H1 (cell line): ENCODE results near the gene FBXO5. TPM values are rescaled to one million over a fixed set of nuclear protein-coding genes. Genes with fewer than 3 reads are reported as not detected.

ENCODE experiments used
- CTCF ChIA-PET: fragments of 300-600 bp; sonication (Branson Sonifier 250); formaldehyde crosslinking; loops from one replicate; lab custom pipeline; 2021; ENCODE audit not compliant: partially characterized antibody; lab: Charles Lee
- POLR2A ChIA-PET: fragments of 300-600 bp; sonication (Branson Sonifier 250); formaldehyde crosslinking; loops from one replicate; lab custom pipeline; 2021; ENCODE audit warnings: inconsistent platforms; ENCODE audit not compliant: partially characterized antibody; lab: Charles Lee
- DNase-seq, 2 experiments: peaks; one replicate each; pipeline versions ENCODE4 v3.0.0 to v3.0.0-alpha.2; 2010 to 2022; ENCODE audit warnings: low spot score in 2 of 2, low read depth in 1 of 2, mixed read lengths in 1 of 2
- FAIRE-seq: peaks from 2 replicates; lab custom pipeline; 2011; peaks lifted over from hg19 to GRCh38; lab: Jason Lieb, UNC
- H2AFZ ChIP-seq: 2 replicates; pipeline ENCODE4 v1.8.1; 2012; ENCODE audit warnings: low read length, inconsistent platforms
- H2AK5ac ChIP-seq: 2 replicates; pipeline ENCODE4 v1.6.1; 2013; ENCODE audit warnings: low read depth, low read length
- H2BK120ac ChIP-seq: replicated peaks from 2 replicates; pipeline ENCODE3; 2013; ENCODE audit warnings: low read depth, low read length, inconsistent platforms
- H2BK12ac ChIP-seq: 2 replicates; pipeline ENCODE4 v1.6.1; 2013; ENCODE audit warnings: low read depth, low read length
- H2BK15ac ChIP-seq: 2 replicates; pipeline ENCODE4 v1.6.1; 2013; ENCODE audit warnings: low read length
- H2BK20ac ChIP-seq: 2 replicates; pipeline ENCODE4 v1.6.1; 2013; ENCODE audit warnings: low read length
- H2BK5ac ChIP-seq: 2 replicates; pipeline ENCODE4 v1.6.1; 2013; ENCODE audit warnings: low read depth, low read length
- H3K14ac ChIP-seq: 2 replicates; pipeline ENCODE4 v1.6.1; 2013; ENCODE audit warnings: inconsistent platforms; ENCODE audit not compliant: insufficient read length
- H3K18ac ChIP-seq: 2 replicates; pipeline ENCODE4 v1.6.1; 2013; ENCODE audit warnings: low read length; ENCODE audit errors: extremely low read depth
- H3K23ac ChIP-seq: 2 replicates; pipeline ENCODE4 v1.6.1; 2013; ENCODE audit warnings: inconsistent platforms; ENCODE audit not compliant: insufficient read length
- H3K23me2 ChIP-seq: 2 replicates; pipeline ENCODE4 v1.6.1; 2013; ENCODE audit warnings: low read depth, low read length
- H3K27ac ChIP-seq: 2 replicates; pipeline ENCODE4 v1.6.1; 2011; ENCODE audit warnings: low read depth, low read length, inconsistent platforms
- H3K27me3 ChIP-seq, 4 experiments: replicated peaks in 1 of 4; 1 replicate in 1 of 4; 2 replicates in 3 of 4; pipeline versions ENCODE4 v1.6.1 to v1.8.1; 2011 to 2013; ENCODE audit warnings: low read length in 3 of 4, mild to moderate bottlenecking in 3 of 4, inconsistent platforms in 2 of 4, mixed read lengths in 2 of 4, moderate library complexity in 1 of 4; ENCODE audit not compliant: control insufficient read depth in 3 of 4, insufficient read depth in 3 of 4; ENCODE audit errors: extremely low read depth in 1 of 4
- H3K36me3 ChIP-seq, 4 experiments: 2 replicates each; pipeline versions ENCODE4 v1.6.1 to v1.8.1; 2011 to 2013; ENCODE audit warnings: mild to moderate bottlenecking in 4 of 4, low read length in 3 of 4, moderate library complexity in 2 of 4, control low read depth in 1 of 4, inconsistent platforms in 1 of 4; ENCODE audit not compliant: insufficient read depth in 4 of 4, control insufficient read depth in 2 of 4
- H3K4ac ChIP-seq: replicated peaks from 2 replicates; pipeline ENCODE3; 2013; ENCODE audit warnings: low read length, low read depth, mixed read lengths, inconsistent platforms; ENCODE audit not compliant: insufficient read length
- H3K4me1 ChIP-seq, 4 experiments: replicated peaks in 1 of 4; 1 replicate in 1 of 4; 2 replicates in 3 of 4; pipeline versions ENCODE4 v1.6.1 to v1.8.1; 2011 to 2013; ENCODE audit warnings: low read length in 3 of 4, inconsistent platforms in 2 of 4, mixed read lengths in 1 of 4; ENCODE audit not compliant: insufficient read depth in 4 of 4, control insufficient read depth in 3 of 4
- H3K4me2 ChIP-seq, 2 experiments: 2 replicates each; pipeline versions ENCODE4 v1.6.1 to v1.8.1; 2011 to 2013; ENCODE audit warnings: low read depth in 2 of 2, low read length in 2 of 2, control low read depth in 1 of 2, inconsistent platforms in 1 of 2, mild to moderate bottlenecking in 1 of 2; ENCODE audit not compliant: insufficient read depth in 1 of 2
- H3K4me3 ChIP-seq, 4 experiments: fragments of 200-600, 300-600 bp in 1 of 4; sonication (generic), shearing (Covaris generic), sonication (Bioruptor Twin) in 1 of 4; 2 replicates each; pipeline versions ENCODE4 v1.5.1 to v1.8.1; 2011 to 2016; ENCODE audit warnings: low read length in 4 of 4, low read depth in 3 of 4, control low read depth in 2 of 4, inconsistent platforms in 2 of 4, mild to moderate bottlenecking in 2 of 4, mixed read lengths in 1 of 4, moderate library complexity in 1 of 4; ENCODE audit not compliant: insufficient read depth in 2 of 4; ENCODE audit errors: extremely low read depth in 1 of 4
- H3K56ac ChIP-seq: replicated peaks from 2 replicates; pipeline ENCODE3; 2013; ENCODE audit warnings: low read depth, mild to moderate bottlenecking, mixed read lengths, low read length, inconsistent platforms; ENCODE audit not compliant: insufficient read length
- H3K79me1 ChIP-seq: 2 replicates; pipeline ENCODE4 v1.6.1; 2013; ENCODE audit warnings: low read depth, low read length, control low read depth
- H3K79me2 ChIP-seq, 2 experiments: 2 replicates each; pipeline versions ENCODE4 v1.6.1 to v1.8.1; 2012 to 2013; ENCODE audit warnings: low read length in 2 of 2, mild to moderate bottlenecking in 2 of 2, inconsistent platforms in 1 of 2; ENCODE audit not compliant: insufficient read depth in 2 of 2, control insufficient read depth in 1 of 2
- H3K9ac ChIP-seq, 4 experiments: replicated peaks in 1 of 4; 1 replicate in 1 of 4; 2 replicates in 3 of 4; pipeline versions ENCODE4 v1.6.1 to v1.8.1; 2011 to 2013; ENCODE audit warnings: low read depth in 3 of 4, low read length in 3 of 4, control low read depth in 2 of 4, mild to moderate bottlenecking in 2 of 4, moderate library complexity in 2 of 4, inconsistent platforms in 1 of 4; ENCODE audit errors: extremely low read depth in 1 of 4
- H3K9me3 ChIP-seq, 2 experiments: 2 replicates each; pipeline versions ENCODE4 v1.6.1 to v1.8.1; 2012 to 2013; ENCODE audit warnings: mild to moderate bottlenecking in 2 of 2, moderate library complexity in 2 of 2, control low read depth in 1 of 2, inconsistent platforms in 1 of 2, low read depth in 1 of 2, low read length in 1 of 2, mixed read lengths in 1 of 2; ENCODE audit not compliant: insufficient read depth in 2 of 2
- H4K20me1 ChIP-seq, 2 experiments: replicated peaks in 1 of 2; 2 replicates each; pipeline versions ENCODE3 to v1.8.1; 2011 to 2013; ENCODE audit warnings: inconsistent platforms in 2 of 2, low read length in 2 of 2, mild to moderate bottlenecking in 1 of 2; ENCODE audit not compliant: insufficient read depth in 2 of 2, control insufficient read depth in 1 of 2
- H4K5ac ChIP-seq: 2 replicates; pipeline ENCODE4 v1.6.1; 2013; ENCODE audit warnings: low read length, low read depth, mixed read lengths, inconsistent platforms; ENCODE audit not compliant: insufficient read length
- H4K8ac ChIP-seq: 2 replicates; pipeline ENCODE4 v1.8.0; 2013; ENCODE audit warnings: mild to moderate bottlenecking, moderate library complexity, low read length, inconsistent platforms; ENCODE audit not compliant: insufficient read depth; ENCODE audit errors: extremely low read depth
- H4K91ac ChIP-seq: replicated peaks from 2 replicates; pipeline ENCODE3; 2013; ENCODE audit warnings: low read length, mixed read lengths, inconsistent platforms; ENCODE audit not compliant: insufficient read length
- BACH1 ChIP-seq: IDR thresholded peaks from 2 replicates; pipeline ENCODE4 v1.6.1; 2012; ENCODE audit warnings: low read length, improper control_type of control experiment
- BRCA1 ChIP-seq: IDR thresholded peaks from 2 replicates; pipeline ENCODE4 v1.6.1; 2012; ENCODE audit warnings: low read depth, low read length, improper control_type of control experiment
- CHD1 ChIP-seq: IDR thresholded peaks from 2 replicates; pipeline ENCODE4 v1.6.1; 2012; ENCODE audit warnings: low read depth, low read length, improper control_type of control experiment
- CREB1 ChIP-seq: IDR thresholded peaks from 2 replicates; pipeline ENCODE4 v1.6.1; 2012; ENCODE audit warnings: inconsistent platforms
- EGR1 ChIP-seq: IDR thresholded peaks from 2 replicates; pipeline ENCODE4 v1.6.1; 2011; ENCODE audit warnings: low read depth, low read length, borderline replicate concordance
- JUND ChIP-seq: IDR thresholded peaks from 2 replicates; pipeline ENCODE4 v1.6.1; 2011; ENCODE audit warnings: mild to moderate bottlenecking, improper control_type of control experiment, low read length
- KDM5A ChIP-seq: fragments of 200-600 bp; IDR thresholded peaks from 2 replicates; pipeline ENCODE4 v1.7.1; 2012; ENCODE audit warnings: mild to moderate bottlenecking, low read length, inconsistent platforms, mixed read lengths
- SP1 ChIP-seq: IDR thresholded peaks from 2 replicates; pipeline ENCODE4 v1.6.1; 2011; ENCODE audit warnings: low read depth, low read length
- SRF ChIP-seq: IDR thresholded peaks from 2 replicates; pipeline ENCODE4 v1.6.1; 2011; ENCODE audit warnings: mild to moderate bottlenecking, low read depth, low read length, moderate library complexity
- USF2 ChIP-seq: IDR thresholded peaks from 2 replicates; pipeline ENCODE4 v1.6.1; 2011; ENCODE audit warnings: low read length, improper control_type of control experiment
- WGBS, 2 experiments: shearing (Covaris generic) in 1 of 2; methylation state at CpG; one replicate each; pipeline versions ENCODE4 v1.1.6 to v1.1.7; 2013 to 2015; ENCODE audit warnings: low lambda C conversion rate in 2 of 2, mixed read lengths in 2 of 2, inconsistent platforms in 1 of 2, low coverage in 1 of 2, missing lambda C conversion rate in 1 of 2; ENCODE audit not compliant: insufficient replicate concordance in 2 of 2, insufficient coverage in 1 of 2, insufficient read length in 1 of 2; ENCODE audit errors: extremely low coverage in 1 of 2, missing lambda C conversion rate in 1 of 2; 5-methylcytosine and 5-hydroxymethylcytosine counted together
- polyA plus RNA-seq, 7 experiments: library from polyadenylated mRNA; depleted of rRNA in 3 of 7; stranded (reverse) in 5 of 7; unstranded in 2 of 7; fragments of >200 nt in 5 of 7; fragments of 200-250 nt in 2 of 7; gene quantifications; 1 replicate in 5 of 7; 2 replicates in 1 of 7; 4 replicates in 1 of 7; pipeline versions ENCODE4 v1.2.1 to v1.2.3, GENCODE V29; 2011 to 2013; ENCODE audit warnings: missing spikeins in 2 of 7, mixed read lengths in 2 of 7
- total RNA-seq: library from RNA; stranded (reverse); fragmentation: NEBNext Ultra II Directional; extraction: Animal tissue kit (Norgen Biotek cat#: 25700); gene quantifications from 2 replicates; pipeline ENCODE4 v1.2.1, GENCODE V29; 2021

FBXO5 gene
- total and polyA plus RNA-seq, 2 of the 8 experiments (the other 6 are each of a cell fraction or from before 2014, with no cell fraction given) = 13.7 to 55.1 TPM

GRCh38 chr6:153016846-153017245 is 34.0 kb upstream of the FBXO5 start:
- Histone ChIP-seq H3K4me3 (no peak overlapping the region), H2BK15ac (no peak overlapping the region), H3K4ac (no peak overlapping the region), H3K9me3 (no peaks in the 10 kb centered on the region), H4K91ac (no peak overlapping the region), H2AK5ac (no peak overlapping the region), H2BK120ac (no peak overlapping the region), H3K56ac (no peak overlapping the region), H3K36me3 (no peaks in the 10 kb centered on the region), H3K23ac (no peak overlapping the region), H3K79me2 (no peaks in the 10 kb centered on the region), H3K4me1 (no peaks in the 10 kb centered on the region), H4K8ac (no peak overlapping the region), H3K79me1 (no peaks in the 10 kb centered on the region), H4K20me1 (no peaks in the 10 kb centered on the region), H4K5ac (no peak overlapping the region), H3K4me2 (no peak overlapping the region), H2BK5ac (no peak overlapping the region), H3K23me2 (no peaks in the 10 kb centered on the region; the same call in 1 of the 2 replicates), H3K18ac (no peak overlapping the region), H2BK20ac (no peak overlapping the region), H2AFZ (no peak overlapping the region), H3K14ac (no peak overlapping the region), H3K27ac (no peak overlapping the region), H3K9ac (no peak overlapping the region), H2BK12ac (no peak overlapping the region), H3K27me3 (no peaks in the 10 kb centered on the region)
- ChIA-PET CTCF (no interaction called here), POLR2A (no interaction called here)
- FAIRE-seq (no peak), DNase-seq (no peak)
- 87% methylated on average over 3 of the region's 3 CpGs; no CpG with 5 or more reads in 1 of the 2 experiments for WGBS, 2 experiments
- TF ChIP-seq CHD1 (no peak), CREB1 (no peak), KDM5A (no peak), SRF (no peak), SP1 (no peak), BRCA1 (no peak), USF2 (no peak), EGR1 (no peak), JUND (no peak), BACH1 (no peak)
